Measurements from ENCODE around the gene CACNA1C. TPM values are rescaled to one million over a fixed set of nuclear protein-coding genes. Genes with fewer than 3 reads are reported as not detected.

The CACNA1C gene
- total RNA-seq, 1 donor from 2014 or later = 0.02 TPM

DNA sequence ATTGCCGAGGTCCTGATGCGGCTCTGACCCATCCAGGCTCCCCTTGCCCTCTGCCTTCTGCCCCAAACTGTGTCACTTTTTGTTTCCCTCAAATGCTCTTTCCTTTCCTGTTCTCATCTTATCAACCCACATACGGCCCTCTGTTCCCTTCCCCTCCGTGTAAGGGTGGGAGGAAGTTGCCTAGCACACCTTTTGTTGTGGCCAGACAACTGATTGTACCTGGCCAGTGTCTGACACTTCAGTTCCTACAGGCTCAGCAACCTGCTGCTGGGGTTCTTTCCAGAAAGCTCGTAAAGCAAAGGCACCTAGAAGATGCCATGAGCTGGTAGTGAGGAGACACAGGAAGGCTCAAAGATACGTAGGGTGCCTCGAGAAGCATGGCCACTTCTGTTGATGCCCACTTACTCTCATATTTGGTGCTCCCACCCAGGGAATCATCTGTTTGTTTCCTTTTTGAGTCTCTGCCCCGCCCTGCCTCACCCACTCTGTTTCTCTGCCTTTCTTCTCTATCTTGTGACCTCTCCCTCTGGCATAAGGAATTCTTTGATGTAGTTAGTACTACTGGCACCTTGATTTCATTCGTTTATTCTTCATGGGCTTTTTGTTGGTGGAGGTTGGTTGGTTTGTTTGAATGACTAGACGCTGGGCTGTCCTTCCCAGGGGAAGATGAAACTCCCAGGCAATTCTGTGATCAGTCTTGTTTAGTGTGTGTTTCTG is 589.5 kb downstream of the CACNA1C start:
- CTCF ChIA-PET = no interaction called here
- no peak for TF ChIP-seq CTCF (IDR thresholded peaks at IDR 0.05)
- no peak for ATAC-seq (ENCODE audit: low read depth)
- no peak overlapping the region for H3K4me3 Mint-ChIP-seq
- no peaks in the 10 kb centered on the region for H3K9me3 Mint-ChIP-seq
- H3K27ac Mint-ChIP-seq = no peak overlapping the region
- peaks cover 31% of the 10 kb centered on the region for H3K27me3 Mint-ChIP-seq
- H3K4me1 Mint-ChIP-seq = no peaks in the 10 kb centered on the region
- intact Hi-C loops (cut with micrococcal nuclease) = no loop called here
- POLR2A ChIA-PET = no interaction called here
- DNase-seq = no peak
- H3K36me3 Mint-ChIP-seq (ENCODE audit: low read depth) = no peaks in the 10 kb centered on the region

DNA sequence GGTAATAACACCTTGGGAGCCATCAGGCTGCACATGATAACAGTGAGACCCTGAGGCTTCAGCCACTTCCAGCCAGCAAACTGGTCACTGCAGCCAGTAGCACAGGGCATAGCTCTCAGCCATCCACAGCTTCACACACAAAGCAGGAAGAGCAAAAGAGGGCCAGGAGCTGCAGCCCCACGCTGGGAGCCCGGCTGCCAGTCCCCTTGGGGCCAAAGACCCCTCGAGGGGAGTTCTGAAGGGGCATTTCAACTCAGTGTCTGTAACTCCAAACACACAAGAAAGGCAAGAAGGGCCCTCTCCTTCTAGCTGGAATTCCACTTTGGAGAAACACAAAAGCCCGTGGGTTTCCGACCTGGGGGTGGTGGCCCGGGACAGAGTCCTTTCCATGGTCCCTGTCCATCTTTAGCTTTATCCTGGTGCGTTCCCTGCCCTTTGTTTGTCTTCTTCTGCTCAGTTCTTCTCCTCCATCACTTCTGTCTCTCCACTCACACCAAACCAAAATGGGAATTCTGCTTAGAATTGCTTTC is 590.2 kb downstream of the CACNA1C start:
- Mint-ChIP-seq H3K9me3 (no peaks in the 10 kb centered on the region), H3K4me3 (no peak overlapping the region), H3K36me3 (ENCODE audit: low read depth) (no peaks in the 10 kb centered on the region), H3K27ac (no peak overlapping the region), H3K4me1 (no peaks in the 10 kb centered on the region), H3K27me3 (peaks cover 26% of the 10 kb centered on the region)
- ChIA-PET POLR2A (no interaction called here), CTCF (no interaction called here)
- no peak for DNase-seq
- no peak for TF ChIP-seq CTCF (IDR thresholded peaks at IDR 0.05)
- intact Hi-C loops (cut with micrococcal nuclease) = no loop called here
- ATAC-seq (ENCODE audit: low read depth) = no peak

GRCh38 chr12:2643576-2644135 is 590.9 kb downstream of the CACNA1C start:
- CTCF ChIA-PET = no interaction called here

GRCh38 chr12:2644683-2645405 is 592.1 kb downstream of the CACNA1C start:
- CTCF ChIA-PET = no interaction called here
- POLR2A ChIA-PET = no interaction called here
- intact Hi-C loops (cut with micrococcal nuclease) = no loop called here
- DNase-seq (no peak), ATAC-seq (ENCODE audit: low read depth) (no peak)
- Mint-ChIP-seq H3K4me1 (no peaks in the 10 kb centered on the region), H3K4me3 (no peak overlapping the region), H3K27me3 (peaks cover 20% of the 10 kb centered on the region), H3K9me3 (no peaks in the 10 kb centered on the region), H3K27ac (no peak overlapping the region), H3K36me3 (ENCODE audit: low read depth) (no peaks in the 10 kb centered on the region)
- no peak for TF ChIP-seq CTCF (IDR thresholded peaks at IDR 0.05)

More at GRCh38 chr12:2643576-2644135, 590.9 kb downstream of the CACNA1C start:
- intact Hi-C loops (cut with micrococcal nuclease) = no loop called here
- Mint-ChIP-seq H3K27me3 (peaks cover 22% of the 10 kb centered on the region), H3K36me3 (ENCODE audit: low read depth) (no peaks in the 10 kb centered on the region), H3K4me3 (no peak overlapping the region), H3K4me1 (no peaks in the 10 kb centered on the region), H3K9me3 (no peaks in the 10 kb centered on the region), H3K27ac (no peak overlapping the region)
- DNase-seq = no peak
- POLR2A ChIA-PET = no interaction called here
- no peak for TF ChIP-seq CTCF (IDR thresholded peaks at IDR 0.05)
- ATAC-seq (ENCODE audit: low read depth) = no peak

DNA sequence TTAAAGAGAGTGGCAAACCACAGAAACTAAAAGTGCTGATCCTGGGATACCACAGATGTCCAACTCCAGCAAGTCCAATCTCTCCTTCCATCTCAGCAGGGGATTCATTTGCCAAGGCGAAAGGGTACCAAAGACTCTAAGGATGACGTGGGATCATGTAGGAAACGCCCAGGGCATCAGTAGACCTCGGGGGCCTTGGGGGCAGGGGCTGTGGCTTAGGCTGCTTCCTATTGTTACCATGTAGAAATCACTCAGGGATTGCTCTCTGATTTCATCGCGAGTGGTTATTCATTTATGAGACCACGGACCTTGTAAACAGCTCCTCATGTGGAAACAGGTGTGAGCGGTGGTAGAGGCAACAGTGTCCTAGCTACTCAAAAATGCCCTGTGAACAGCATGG is 592.7 kb downstream of the CACNA1C start:
- no peak overlapping the region for H3K4me3 Mint-ChIP-seq

More for the DNA sequence above, 592.7 kb downstream of the CACNA1C start:
- DNase-seq = no peak
- H3K27ac Mint-ChIP-seq = no peak overlapping the region
- H3K36me3 Mint-ChIP-seq (ENCODE audit: low read depth) = no peaks in the 10 kb centered on the region
- TF ChIP-seq CTCF (IDR thresholded peaks at IDR 0.05) = no peak
- ATAC-seq (ENCODE audit: low read depth) = no peak
- intact Hi-C loops (cut with micrococcal nuclease) = no loop called here
- no peaks in the 10 kb centered on the region for H3K9me3 Mint-ChIP-seq
- H3K27me3 Mint-ChIP-seq = peaks cover 20% of the 10 kb centered on the region
- POLR2A ChIA-PET = no interaction called here
- H3K4me1 Mint-ChIP-seq = no peaks in the 10 kb centered on the region
- CTCF ChIA-PET = no interaction called here

Measured in activated B cell treated with CpG ODN at 0.5 μM for 24 hours (primary cell).